IgD-negative memory B cell (primary cell): ENCODE results near the gene GBGT1. TPM values are rescaled to one million over a fixed set of nuclear protein-coding genes. Genes with fewer than 3 reads are reported as not detected.

ENCODE experiments used
- H3K27ac Mint-ChIP-seq, 3 donors: one replicate each; pipeline ENCODE4 v1.8.0; 2020 to 2022; ENCODE audit warnings: mild to moderate bottlenecking in 3 of 3, mixed read lengths in 3 of 3, moderate library complexity in 1 of 3
- H3K27me3 Mint-ChIP-seq: one replicate; pipeline ENCODE4 v1.8.0; 2021; ENCODE audit warnings: mixed read lengths
- H3K36me3 Mint-ChIP-seq: one replicate; pipeline ENCODE4 v1.8.0; 2020; ENCODE audit warnings: mild to moderate bottlenecking, mixed read lengths
- H3K4me1 Mint-ChIP-seq, 3 donors: one replicate each; pipeline ENCODE4 v1.8.0; 2020 to 2022; ENCODE audit warnings: mixed read lengths in 3 of 3, mild to moderate bottlenecking in 1 of 3
- H3K4me3 Mint-ChIP-seq, 4 donors: one replicate each; pipeline ENCODE4 v1.8.0; 2020 to 2022; ENCODE audit warnings: mild to moderate bottlenecking in 4 of 4, mixed read lengths in 4 of 4, moderate library complexity in 3 of 4
- H3K9me3 Mint-ChIP-seq, 3 donors: one replicate each; pipeline ENCODE4 v1.8.0; 2020 to 2021; ENCODE audit warnings: mixed read lengths in 3 of 3, mild to moderate bottlenecking in 1 of 3
- polyA plus RNA-seq: library from polyadenylated mRNA; unstranded; fragments of 300-500 nt; fragmentation: Illumina TruSeq; gene quantifications from one replicate; pipeline ENCODE4 v1.2.3, GENCODE V29; 2021

Gene GBGT1
- polyA plus RNA-seq, 1 donor from 2014 or later, result 1.7 TPM

DNA sequence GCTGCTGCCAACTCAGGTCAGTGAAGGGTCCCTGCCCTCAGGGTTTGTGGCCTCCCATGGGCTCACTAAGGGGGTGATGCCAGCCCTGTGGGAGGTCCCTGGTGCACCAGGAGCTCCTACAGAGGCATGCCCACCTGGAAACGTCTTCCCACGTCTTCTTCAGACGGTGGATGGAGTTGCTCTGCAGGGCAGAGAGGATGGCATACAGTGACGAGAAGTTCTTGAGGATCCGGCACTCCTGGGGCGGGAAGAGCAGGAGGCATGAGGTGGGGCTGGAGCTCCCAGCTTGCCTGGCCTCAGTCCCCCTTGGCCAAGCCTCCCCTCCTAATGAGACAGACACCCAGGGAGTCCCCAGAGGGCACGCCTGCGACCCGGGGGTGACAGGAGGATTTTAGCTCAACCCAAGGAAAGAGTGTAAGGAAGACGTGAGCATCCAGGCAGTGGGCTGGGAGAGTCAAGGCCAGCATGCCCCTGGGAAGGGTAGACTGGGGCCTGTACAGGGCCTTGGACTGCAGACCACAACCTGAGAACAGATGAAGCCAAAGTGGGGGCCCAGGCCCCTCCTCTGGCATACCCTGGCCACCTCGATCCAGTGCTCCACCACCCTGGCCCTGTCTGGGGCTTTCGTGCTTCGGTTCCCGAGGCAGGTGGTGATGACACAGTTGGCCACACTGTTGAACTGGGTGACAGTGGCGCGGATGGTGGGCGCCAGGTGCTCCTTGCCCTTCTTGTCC is 57.0 kb downstream of the GBGT1 start:
- H3K36me3 Mint-ChIP-seq, result peaks cover 6% of the 10 kb centered on the region
- H3K27ac Mint-ChIP-seq, result peak overlapping the region in 2 of 3 donors; percentile 55 to 56
- H3K9me3 Mint-ChIP-seq, result no peaks in the 10 kb centered on the region
- peak overlapping the region in 1 of 4 donors; percentile 44 for H3K4me3 Mint-ChIP-seq
- no peaks in the 10 kb centered on the region for H3K27me3 Mint-ChIP-seq
- peaks cover 0 to 2% (median 0%) of the 10 kb centered on the region in 3 donors for H3K4me1 Mint-ChIP-seq

DNA sequence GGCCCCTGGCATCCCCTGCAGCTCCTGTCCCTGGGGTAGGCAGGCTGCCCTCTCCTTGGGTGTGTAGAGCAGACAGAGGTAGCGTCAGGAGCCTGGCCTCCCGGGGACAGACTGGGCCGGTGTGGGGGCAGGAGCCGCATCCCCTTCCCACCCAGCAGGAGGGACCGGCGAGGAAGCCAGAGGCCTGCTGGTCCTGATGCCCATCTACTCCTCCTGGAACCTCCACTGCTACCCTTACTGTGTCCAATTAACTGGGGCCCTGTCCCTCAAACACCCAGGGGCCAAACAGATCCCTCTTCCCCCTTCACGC is 58.3 kb downstream of the GBGT1 start:
- Mint-ChIP-seq H3K27ac (no peak overlapping the region), H3K9me3 (no peaks in the 10 kb centered on the region), H3K4me3 (no peak overlapping the region), H3K4me1 (peaks cover 0 to 2% (median 0%) of the 10 kb centered on the region in 3 donors), H3K27me3 (no peaks in the 10 kb centered on the region), H3K36me3 (peaks cover 7% of the 10 kb centered on the region)

DNA sequence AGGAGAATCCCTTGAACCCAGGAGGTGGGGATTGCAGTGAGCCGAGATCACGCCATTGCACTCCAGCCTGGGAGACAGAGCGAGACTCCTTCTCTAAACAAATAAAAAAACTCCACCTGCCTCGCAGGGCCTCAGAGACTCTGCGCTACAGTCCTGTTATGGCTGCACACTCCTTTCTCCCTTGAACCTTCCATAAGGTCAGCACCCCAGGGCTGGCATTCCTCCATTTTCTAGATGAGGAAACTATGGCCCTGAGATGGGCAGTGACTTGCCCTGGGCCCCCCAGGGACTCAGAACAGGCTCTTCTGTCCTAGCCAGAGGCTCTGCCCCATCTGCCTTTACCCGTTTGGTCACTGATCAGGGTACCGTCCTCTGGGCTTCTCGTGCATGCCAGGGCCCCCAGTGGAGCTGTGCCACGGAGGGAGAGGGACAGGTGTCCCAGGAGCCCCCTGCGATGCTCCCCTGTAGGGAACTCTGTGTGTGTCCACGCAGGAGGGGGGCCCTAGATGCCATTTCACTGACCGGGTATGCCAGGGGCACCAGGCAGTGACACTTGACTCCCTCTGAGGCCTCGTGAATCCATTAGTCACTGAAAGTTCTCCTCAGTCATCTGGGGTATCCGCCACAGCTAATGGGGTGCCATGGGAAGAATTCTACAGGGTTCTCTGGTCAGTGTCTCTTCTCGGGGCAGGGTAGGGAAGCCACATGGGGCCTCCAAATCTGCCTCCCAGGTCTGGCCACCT is 58.8 kb downstream of the GBGT1 start:
- Mint-ChIP-seq H3K27me3 (no peaks in the 10 kb centered on the region), H3K4me3 (no peak overlapping the region), H3K27ac (peak overlapping the region in 1 of 3 donors; percentile 73)

DNA sequence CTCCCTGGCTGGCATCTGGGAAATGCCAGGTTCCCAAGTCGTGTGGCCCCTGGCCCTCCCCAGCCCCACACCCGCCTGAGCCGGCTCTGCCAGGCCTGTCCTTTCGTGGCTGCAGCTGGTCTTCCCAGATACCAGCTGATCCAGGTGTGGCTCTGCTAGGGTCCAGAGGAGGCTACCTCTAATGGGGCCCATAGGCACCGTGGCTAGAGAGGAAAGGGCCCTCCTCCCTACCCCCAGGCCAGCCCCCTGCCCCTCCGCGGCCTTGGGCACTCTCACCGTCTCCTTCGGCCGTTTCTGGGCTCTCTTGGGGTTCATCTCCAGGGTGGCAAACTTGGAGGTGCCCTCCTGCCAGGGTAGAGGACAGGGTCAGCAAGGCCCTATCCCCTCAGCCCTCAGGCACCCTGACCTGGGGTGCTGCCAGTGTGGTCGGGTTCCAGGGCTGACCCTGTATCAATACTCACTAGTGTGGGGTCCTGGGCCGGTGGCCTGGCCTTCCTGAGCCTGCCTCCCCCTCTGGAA is 59.7 kb downstream of the GBGT1 start:
- Mint-ChIP-seq H3K4me1 (peaks cover 0 to 2% (median 0%) of the 10 kb centered on the region in 3 donors), H3K9me3 (peaks cover 0 to 1% (median 0%) of the 10 kb centered on the region in 3 donors), H3K36me3 (peaks cover 9% of the 10 kb centered on the region), H3K27me3 (no peaks in the 10 kb centered on the region), H3K27ac (peak overlapping the region in 1 of 3 donors; percentile 73), H3K4me3 (no peak overlapping the region)

More for the DNA sequence above, 58.8 kb downstream of the GBGT1 start:
- Mint-ChIP-seq H3K9me3 (no peaks in the 10 kb centered on the region), H3K36me3 (peaks cover 7% of the 10 kb centered on the region), H3K4me1 (peaks cover 0 to 2% (median 0%) of the 10 kb centered on the region in 3 donors)

DNA sequence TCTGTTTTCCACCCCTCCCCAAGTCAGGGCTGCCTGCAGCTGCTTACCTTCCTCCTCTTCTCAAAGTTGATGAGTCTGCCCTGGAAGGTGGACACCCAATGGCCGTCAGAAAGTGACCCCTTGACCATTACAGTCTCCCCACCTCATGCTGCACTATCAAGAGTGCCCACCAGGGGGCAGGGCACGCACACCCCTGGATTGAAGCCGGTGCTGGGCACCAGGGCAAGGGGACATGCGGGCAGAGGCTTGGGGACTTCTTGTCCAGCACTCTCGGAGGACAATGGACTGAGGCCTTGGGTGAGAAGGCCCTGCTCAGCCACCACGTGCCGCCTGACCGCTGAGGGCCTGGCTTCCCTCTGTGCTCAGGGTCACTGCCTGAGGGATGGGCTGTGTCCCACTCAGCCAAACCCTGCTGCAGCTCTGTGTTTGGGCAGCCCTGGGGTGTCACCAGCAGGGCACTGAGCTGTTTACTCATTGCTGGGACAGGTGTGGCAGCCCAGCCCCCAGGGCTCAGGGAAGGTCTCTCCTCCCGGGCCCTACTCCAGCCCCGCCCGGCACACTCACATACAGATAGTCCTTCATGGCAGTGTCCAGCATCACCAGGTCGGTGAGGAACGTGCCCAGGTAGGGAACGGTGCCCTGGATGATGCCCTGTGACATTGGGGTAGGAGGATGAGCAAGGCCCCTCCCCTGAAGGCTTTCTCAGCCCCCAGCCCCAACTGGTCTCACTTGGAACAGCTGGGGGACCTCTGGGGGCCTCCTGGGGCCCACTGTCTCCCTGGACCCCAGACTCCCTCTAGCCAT is 60.3 kb downstream of the GBGT1 start:
- Mint-ChIP-seq H3K4me3 (no peak overlapping the region), H3K9me3 (peaks cover 0 to 2% (median 0%) of the 10 kb centered on the region in 3 donors), H3K36me3 (peaks cover 9% of the 10 kb centered on the region), H3K4me1 (peaks cover 0 to 2% (median 0%) of the 10 kb centered on the region in 3 donors), H3K27me3 (no peaks in the 10 kb centered on the region), H3K27ac (peak overlapping the region in 2 of 3 donors; percentile 46 to 51)

Other genes starting within 250 kb of the GBGT1 start
- 8.9 TPM for gene TSC1, start 219.3 kb downstream of the GBGT1 start, polyA plus RNA-seq
- 0.74 TPM for gene GFI1B, start 185.2 kb downstream of the GBGT1 start, polyA plus RNA-seq
- 34.5 TPM for gene GTF3C5, start 132.9 kb downstream of the GBGT1 start, polyA plus RNA-seq
- gene CEL, start 101.9 kb downstream of the GBGT1 start, polyA plus RNA-seq, result not detected
- gene RALGDS, start 42.7 kb downstream of the GBGT1 start, polyA plus RNA-seq, result 16.9 TPM
- gene OBP2B, start 45.3 kb upstream of the GBGT1 start, polyA plus RNA-seq, result not detected
- not detected for gene ABO, start 111.3 kb upstream of the GBGT1 start, polyA plus RNA-seq
- gene SURF6, start 172.3 kb upstream of the GBGT1 start, polyA plus RNA-seq, result 13.4 TPM
- gene MED22, start 184.2 kb upstream of the GBGT1 start, polyA plus RNA-seq, result 26.7 TPM
- 1,229 TPM for gene RPL7A, start 184.3 kb upstream of the GBGT1 start, polyA plus RNA-seq
- gene SURF1, start 192.6 kb upstream of the GBGT1 start, polyA plus RNA-seq, result 114 TPM
- 34.7 TPM for gene SURF2, start 192.6 kb upstream of the GBGT1 start, polyA plus RNA-seq
- 72.6 TPM for gene SURF4, start 212.1 kb upstream of the GBGT1 start, polyA plus RNA-seq
- 0.16 TPM for gene STKLD1, start 212.5 kb upstream of the GBGT1 start, polyA plus RNA-seq